ENCODE results near the gene POU4F3.

DNA sequence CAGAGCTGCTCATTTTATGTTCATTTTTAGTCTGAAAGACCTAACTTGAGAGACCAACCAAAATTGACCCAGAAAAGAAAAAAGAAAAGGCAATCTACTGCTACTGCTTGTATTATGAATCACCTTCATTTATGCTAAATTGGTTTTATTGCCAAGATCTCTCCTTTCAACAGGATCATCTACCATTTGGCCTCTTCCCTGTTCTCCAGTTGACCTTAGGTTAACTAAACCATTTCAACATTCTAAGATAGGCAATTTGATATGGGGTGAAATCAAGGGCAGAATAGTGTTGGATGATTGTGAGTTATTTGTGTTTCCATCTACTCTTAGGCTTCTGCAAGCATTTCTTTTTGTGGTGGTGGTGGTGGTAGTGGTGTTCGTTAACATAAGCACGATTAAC is 48.3 kb upstream of the POU4F3 start:
- TF ChIP-seq POLR2A (IDR thresholded peaks at IDR 0.05) = no peak
- TF ChIP-seq, protein P1, sequence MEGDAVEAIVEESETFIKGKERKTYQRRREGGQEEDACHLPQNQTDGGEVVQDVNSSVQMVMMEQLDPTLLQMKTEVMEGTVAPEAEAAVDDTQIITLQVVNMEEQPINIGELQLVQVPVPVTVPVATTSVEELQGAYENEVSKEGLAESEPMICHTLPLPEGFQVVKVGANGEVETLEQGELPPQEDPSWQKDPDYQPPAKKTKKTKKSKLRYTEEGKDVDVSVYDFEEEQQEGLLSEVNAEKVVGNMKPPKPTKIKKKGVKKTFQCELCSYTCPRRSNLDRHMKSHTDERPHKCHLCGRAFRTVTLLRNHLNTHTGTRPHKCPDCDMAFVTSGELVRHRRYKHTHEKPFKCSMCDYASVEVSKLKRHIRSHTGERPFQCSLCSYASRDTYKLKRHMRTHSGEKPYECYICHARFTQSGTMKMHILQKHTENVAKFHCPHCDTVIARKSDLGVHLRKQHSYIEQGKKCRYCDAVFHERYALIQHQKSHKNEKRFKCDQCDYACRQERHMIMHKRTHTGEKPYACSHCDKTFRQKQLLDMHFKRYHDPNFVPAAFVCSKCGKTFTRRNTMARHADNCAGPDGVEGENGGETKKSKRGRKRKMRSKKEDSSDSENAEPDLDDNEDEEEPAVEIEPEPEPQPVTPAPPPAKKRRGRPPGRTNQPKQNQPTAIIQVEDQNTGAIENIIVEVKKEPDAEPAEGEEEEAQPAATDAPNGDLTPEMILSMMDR (IDR thresholded peaks at IDR 0.05) = no peak
